H1 (cell line): ENCODE results near the gene PHLPP1. TPM values are rescaled to one million over a fixed set of nuclear protein-coding genes. Genes with fewer than 3 reads are reported as not detected.
A peak's percentile ranks its signal among the peaks of the same experiment; 100 is the strongest.

Source experiments
- CTCF ChIA-PET: fragments of 300-600 bp; sonication (Branson Sonifier 250); formaldehyde crosslinking; loops from one replicate; lab custom pipeline; 2021; ENCODE audit not compliant: partially characterized antibody; lab: Charles Lee
- POLR2A ChIA-PET: fragments of 300-600 bp; sonication (Branson Sonifier 250); formaldehyde crosslinking; loops from one replicate; lab custom pipeline; 2021; ENCODE audit warnings: inconsistent platforms; ENCODE audit not compliant: partially characterized antibody; lab: Charles Lee
- DNase-seq, 2 experiments: peaks; one replicate each; pipeline versions ENCODE4 v3.0.0 to v3.0.0-alpha.2; 2010 to 2022; ENCODE audit warnings: low spot score in 2 of 2, low read depth in 1 of 2, mixed read lengths in 1 of 2
- FAIRE-seq: peaks from 2 replicates; lab custom pipeline; 2011; peaks lifted over from hg19 to GRCh38; lab: Jason Lieb, UNC
- H2AFZ ChIP-seq: 2 replicates; pipeline ENCODE4 v1.8.1; 2012; ENCODE audit warnings: low read length, inconsistent platforms
- H2AK5ac ChIP-seq: 2 replicates; pipeline ENCODE4 v1.6.1; 2013; ENCODE audit warnings: low read depth, low read length
- H2BK120ac ChIP-seq: replicated peaks from 2 replicates; pipeline ENCODE3; 2013; ENCODE audit warnings: low read depth, low read length, inconsistent platforms
- H2BK12ac ChIP-seq: 2 replicates; pipeline ENCODE4 v1.6.1; 2013; ENCODE audit warnings: low read depth, low read length
- H2BK15ac ChIP-seq: 2 replicates; pipeline ENCODE4 v1.6.1; 2013; ENCODE audit warnings: low read length
- H2BK20ac ChIP-seq: 2 replicates; pipeline ENCODE4 v1.6.1; 2013; ENCODE audit warnings: low read length
- H2BK5ac ChIP-seq: 2 replicates; pipeline ENCODE4 v1.6.1; 2013; ENCODE audit warnings: low read depth, low read length
- H3K14ac ChIP-seq: 2 replicates; pipeline ENCODE4 v1.6.1; 2013; ENCODE audit warnings: inconsistent platforms; ENCODE audit not compliant: insufficient read length
- H3K18ac ChIP-seq: 2 replicates; pipeline ENCODE4 v1.6.1; 2013; ENCODE audit warnings: low read length; ENCODE audit errors: extremely low read depth
- H3K23ac ChIP-seq: 2 replicates; pipeline ENCODE4 v1.6.1; 2013; ENCODE audit warnings: inconsistent platforms; ENCODE audit not compliant: insufficient read length
- H3K23me2 ChIP-seq: 2 replicates; pipeline ENCODE4 v1.6.1; 2013; ENCODE audit warnings: low read depth, low read length
- H3K27ac ChIP-seq: 2 replicates; pipeline ENCODE4 v1.6.1; 2011; ENCODE audit warnings: low read depth, low read length, inconsistent platforms
- H3K27me3 ChIP-seq, 4 experiments: replicated peaks in 1 of 4; 1 replicate in 1 of 4; 2 replicates in 3 of 4; pipeline versions ENCODE4 v1.6.1 to v1.8.1; 2011 to 2013; ENCODE audit warnings: low read length in 3 of 4, mild to moderate bottlenecking in 3 of 4, inconsistent platforms in 2 of 4, mixed read lengths in 2 of 4, moderate library complexity in 1 of 4; ENCODE audit not compliant: control insufficient read depth in 3 of 4, insufficient read depth in 3 of 4; ENCODE audit errors: extremely low read depth in 1 of 4
- H3K36me3 ChIP-seq, 4 experiments: 2 replicates each; pipeline versions ENCODE4 v1.6.1 to v1.8.1; 2011 to 2013; ENCODE audit warnings: mild to moderate bottlenecking in 4 of 4, low read length in 3 of 4, moderate library complexity in 2 of 4, control low read depth in 1 of 4, inconsistent platforms in 1 of 4; ENCODE audit not compliant: insufficient read depth in 4 of 4, control insufficient read depth in 2 of 4
- H3K4ac ChIP-seq: replicated peaks from 2 replicates; pipeline ENCODE3; 2013; ENCODE audit warnings: low read length, low read depth, mixed read lengths, inconsistent platforms; ENCODE audit not compliant: insufficient read length
- H3K4me1 ChIP-seq, 4 experiments: replicated peaks in 1 of 4; 1 replicate in 1 of 4; 2 replicates in 3 of 4; pipeline versions ENCODE4 v1.6.1 to v1.8.1; 2011 to 2013; ENCODE audit warnings: low read length in 3 of 4, inconsistent platforms in 2 of 4, mixed read lengths in 1 of 4; ENCODE audit not compliant: insufficient read depth in 4 of 4, control insufficient read depth in 3 of 4
- H3K4me2 ChIP-seq, 2 experiments: 2 replicates each; pipeline versions ENCODE4 v1.6.1 to v1.8.1; 2011 to 2013; ENCODE audit warnings: low read depth in 2 of 2, low read length in 2 of 2, control low read depth in 1 of 2, inconsistent platforms in 1 of 2, mild to moderate bottlenecking in 1 of 2; ENCODE audit not compliant: insufficient read depth in 1 of 2
- H3K4me3 ChIP-seq, 4 experiments: fragments of 200-600, 300-600 bp in 1 of 4; sonication (generic), shearing (Covaris generic), sonication (Bioruptor Twin) in 1 of 4; 2 replicates each; pipeline versions ENCODE4 v1.5.1 to v1.8.1; 2011 to 2016; ENCODE audit warnings: low read length in 4 of 4, low read depth in 3 of 4, control low read depth in 2 of 4, inconsistent platforms in 2 of 4, mild to moderate bottlenecking in 2 of 4, mixed read lengths in 1 of 4, moderate library complexity in 1 of 4; ENCODE audit not compliant: insufficient read depth in 2 of 4; ENCODE audit errors: extremely low read depth in 1 of 4
- H3K56ac ChIP-seq: replicated peaks from 2 replicates; pipeline ENCODE3; 2013; ENCODE audit warnings: low read depth, mild to moderate bottlenecking, mixed read lengths, low read length, inconsistent platforms; ENCODE audit not compliant: insufficient read length
- H3K79me1 ChIP-seq: 2 replicates; pipeline ENCODE4 v1.6.1; 2013; ENCODE audit warnings: low read depth, low read length, control low read depth
- H3K79me2 ChIP-seq, 2 experiments: 2 replicates each; pipeline versions ENCODE4 v1.6.1 to v1.8.1; 2012 to 2013; ENCODE audit warnings: low read length in 2 of 2, mild to moderate bottlenecking in 2 of 2, inconsistent platforms in 1 of 2; ENCODE audit not compliant: insufficient read depth in 2 of 2, control insufficient read depth in 1 of 2
- H3K9ac ChIP-seq, 4 experiments: replicated peaks in 1 of 4; 1 replicate in 1 of 4; 2 replicates in 3 of 4; pipeline versions ENCODE4 v1.6.1 to v1.8.1; 2011 to 2013; ENCODE audit warnings: low read depth in 3 of 4, low read length in 3 of 4, control low read depth in 2 of 4, mild to moderate bottlenecking in 2 of 4, moderate library complexity in 2 of 4, inconsistent platforms in 1 of 4; ENCODE audit errors: extremely low read depth in 1 of 4
- H3K9me3 ChIP-seq, 2 experiments: 2 replicates each; pipeline versions ENCODE4 v1.6.1 to v1.8.1; 2012 to 2013; ENCODE audit warnings: mild to moderate bottlenecking in 2 of 2, moderate library complexity in 2 of 2, control low read depth in 1 of 2, inconsistent platforms in 1 of 2, low read depth in 1 of 2, low read length in 1 of 2, mixed read lengths in 1 of 2; ENCODE audit not compliant: insufficient read depth in 2 of 2
- H4K20me1 ChIP-seq, 2 experiments: replicated peaks in 1 of 2; 2 replicates each; pipeline versions ENCODE3 to v1.8.1; 2011 to 2013; ENCODE audit warnings: inconsistent platforms in 2 of 2, low read length in 2 of 2, mild to moderate bottlenecking in 1 of 2; ENCODE audit not compliant: insufficient read depth in 2 of 2, control insufficient read depth in 1 of 2
- H4K5ac ChIP-seq: 2 replicates; pipeline ENCODE4 v1.6.1; 2013; ENCODE audit warnings: low read length, low read depth, mixed read lengths, inconsistent platforms; ENCODE audit not compliant: insufficient read length
- H4K8ac ChIP-seq: 2 replicates; pipeline ENCODE4 v1.8.0; 2013; ENCODE audit warnings: mild to moderate bottlenecking, moderate library complexity, low read length, inconsistent platforms; ENCODE audit not compliant: insufficient read depth; ENCODE audit errors: extremely low read depth
- H4K91ac ChIP-seq: replicated peaks from 2 replicates; pipeline ENCODE3; 2013; ENCODE audit warnings: low read length, mixed read lengths, inconsistent platforms; ENCODE audit not compliant: insufficient read length
- RNF2 ChIP-seq: fragments of 200-900, 300-1000 bp; sonication (generic); IDR thresholded peaks from 2 replicates; pipeline ENCODE4 v1.7.1; 2016; ENCODE audit warnings: borderline replicate concordance, low read depth, mild to moderate bottlenecking, antibody characterized with exemption, low read length; ENCODE audit not compliant: poor library complexity, severe bottlenecking; ENCODE audit errors: missing control alignments
- TBP ChIP-seq: IDR thresholded peaks from 2 replicates; pipeline ENCODE4 v1.6.1; 2011; ENCODE audit warnings: low read depth, low read length, improper control_type of control experiment
- WGBS, 2 experiments: shearing (Covaris generic) in 1 of 2; methylation state at CpG; one replicate each; pipeline versions ENCODE4 v1.1.6 to v1.1.7; 2013 to 2015; ENCODE audit warnings: low lambda C conversion rate in 2 of 2, mixed read lengths in 2 of 2, inconsistent platforms in 1 of 2, low coverage in 1 of 2, missing lambda C conversion rate in 1 of 2; ENCODE audit not compliant: insufficient replicate concordance in 2 of 2, insufficient coverage in 1 of 2, insufficient read length in 1 of 2; ENCODE audit errors: extremely low coverage in 1 of 2, missing lambda C conversion rate in 1 of 2; 5-methylcytosine and 5-hydroxymethylcytosine counted together
- polyA plus RNA-seq, 7 experiments: library from polyadenylated mRNA; depleted of rRNA in 3 of 7; stranded (reverse) in 5 of 7; unstranded in 2 of 7; fragments of >200 nt in 5 of 7; fragments of 200-250 nt in 2 of 7; gene quantifications; 1 replicate in 5 of 7; 2 replicates in 1 of 7; 4 replicates in 1 of 7; pipeline versions ENCODE4 v1.2.1 to v1.2.3, GENCODE V29; 2011 to 2013; ENCODE audit warnings: missing spikeins in 2 of 7, mixed read lengths in 2 of 7
- total RNA-seq: library from RNA; stranded (reverse); fragmentation: NEBNext Ultra II Directional; extraction: Animal tissue kit (Norgen Biotek cat#: 25700); gene quantifications from 2 replicates; pipeline ENCODE4 v1.2.1, GENCODE V29; 2021

PHLPP1 gene
- total and polyA plus RNA-seq, 2 of the 8 experiments (the other 6 are each of a cell fraction or from before 2014, with no cell fraction given), result 28.0 to 66.3 TPM

DNA sequence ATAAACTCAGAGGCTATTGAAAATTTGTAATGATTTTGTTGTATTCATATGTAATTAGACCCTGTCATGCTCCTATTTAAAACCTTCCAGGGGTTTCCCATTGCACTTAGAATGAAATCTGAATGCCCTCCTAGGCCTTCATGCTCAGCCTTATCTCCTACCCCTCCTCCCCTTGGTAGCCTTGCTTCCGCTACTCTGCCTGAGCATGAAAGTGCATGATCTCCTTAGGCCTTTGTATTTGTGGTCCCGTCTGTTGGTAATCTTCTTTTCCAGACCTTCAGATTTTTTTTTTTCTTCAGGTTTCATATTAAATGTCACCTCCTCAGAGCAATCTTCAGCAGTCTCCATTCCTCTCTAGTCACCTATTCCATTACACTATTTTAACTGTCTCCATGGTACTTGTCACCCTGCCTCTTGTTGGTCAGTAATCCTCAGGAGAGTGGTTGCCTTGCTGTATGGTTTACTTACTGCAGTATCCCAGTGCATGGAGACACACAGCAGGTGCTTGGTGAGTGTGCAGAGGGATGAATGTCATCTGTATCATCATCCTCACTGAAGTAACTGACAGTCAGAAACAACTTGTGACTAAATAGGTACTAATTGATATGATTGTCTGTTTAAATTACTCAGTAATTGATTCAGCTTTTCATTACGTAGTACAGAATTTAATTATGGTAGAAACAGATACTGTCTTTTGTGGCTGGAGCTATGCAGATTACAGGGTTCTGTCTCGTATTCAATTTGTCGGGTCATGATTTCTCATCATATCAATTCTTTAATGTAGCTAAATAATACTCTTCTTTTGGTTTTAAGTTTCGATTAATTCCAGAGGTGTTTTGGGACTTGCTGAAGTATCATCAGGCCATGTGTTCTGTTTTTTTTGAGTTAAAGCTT is 63.9 kb downstream of the PHLPP1 start:
- no peak overlapping the region for H4K8ac ChIP-seq
- FAIRE-seq (peak; percentile 45), DNase-seq (no peak)
- H2AK5ac ChIP-seq, result no peak overlapping the region
- WGBS, 2 experiments, result 57% methylated on average over 6 of the region's 6 CpGs; no CpG with 5 or more reads in 1 of the 2 experiments
- no peak overlapping the region for H3K27ac ChIP-seq
- H3K36me3 ChIP-seq, result no peaks in the 10 kb centered on the region; a peak in 1 of 8 replicates
- 0 out of 2 replicates have a peak overlapping the region, but pooled peaks have one; percentile 3 for H2BK5ac ChIP-seq
- no peak overlapping the region for H2BK15ac ChIP-seq
- 0 out of 2 replicates have a peak overlapping the region, but pooled peaks have one; percentile 5 for H2BK12ac ChIP-seq
- TF ChIP-seq RNF2 (no peak), TBP (peak; percentile 48; the same call in 1 of the 2 replicates)
- H3K4me3 ChIP-seq, result peak overlapping the region in 1 of 4 experiments; percentile 10; a peak in 1 of 8 replicates
- no peak overlapping the region for H3K23ac ChIP-seq
- POLR2A ChIA-PET, result interaction anchor here (0.6 to 1.4 kb wide), 3 partner anchors 14 to 49 kb away, joined by 3 to 4 read pairs (median 3); no protein-coding TSS in a partner anchor
- H3K4ac ChIP-seq, result no peak overlapping the region
- H3K27me3 ChIP-seq, result no peaks in the 10 kb centered on the region
- H3K56ac ChIP-seq, result no peak overlapping the region
- no peak overlapping the region for H3K14ac ChIP-seq
- H2AFZ ChIP-seq, result no peak overlapping the region
- no peak overlapping the region for H3K9ac ChIP-seq
- peaks cover 6 to 19% (median 15%) of the 10 kb centered on the region in 4 experiments; a peak in 6 of 7 replicates for H3K4me1 ChIP-seq
- H3K18ac ChIP-seq, result no peak overlapping the region; the same call in 1 of the 2 replicates
- H2BK120ac ChIP-seq, result peak overlapping the region; percentile 0
- H3K79me1 ChIP-seq, result peaks cover 8% of the 10 kb centered on the region; the same call in 1 of the 2 replicates
- H3K23me2 ChIP-seq, result no peaks in the 10 kb centered on the region
- CTCF ChIA-PET, result interaction anchor here (0.6 kb wide), 1 partner anchor 22 kb away, joined by 3 read pairs; no protein-coding TSS in a partner anchor
- peaks cover 24 to 99% of the 10 kb centered on the region in 2 experiments; a peak in 3 of 4 replicates for H3K79me2 ChIP-seq
- H4K5ac ChIP-seq, result no peak overlapping the region
- H4K20me1 ChIP-seq, result peaks cover 6% of the 10 kb centered on the region in 2 experiments
- no peaks in the 10 kb centered on the region for H3K9me3 ChIP-seq
- peak overlapping the region; percentile 23 to 35 for H3K4me2 ChIP-seq
- H2BK20ac ChIP-seq, result no peak overlapping the region
- peak overlapping the region; percentile 13 for H4K91ac ChIP-seq
